ENCODE measurements around the gene SHC3. TPM values are rescaled to one million over a fixed set of nuclear protein-coding genes. Genes with fewer than 3 reads are reported as not detected.

The SHC3 gene
- total and polyA plus RNA-seq, 2 donors (not counting 3 experiments of a cell fraction or from before 2014, with no cell fraction given) = 1.0 to 2.0 TPM

GRCh38 chr9:89187950-89188349 lies 9.3 kb upstream of the SHC3 start:
- no peak for TF ChIP-seq POLR2AphosphoS5 (IDR thresholded peaks at IDR 0.05; ENCODE audit: insufficient read depth, low read depth, low read length)
- TF ChIP-seq JUN (IDR thresholded peaks at IDR 0.05; ENCODE audit: borderline replicate concordance, insufficient read depth, insufficient read length, low read depth) = no peak
- no peak for TF ChIP-seq GATA2 (IDR thresholded peaks at IDR 0.05; ENCODE audit: insufficient read depth, insufficient read length, low read depth, low read length)
- no peak for TF ChIP-seq EZH2 (IDR thresholded peaks at IDR 0.05; ENCODE audit: borderline replicate concordance, low read depth, low read length, severe bottlenecking)
- no peak for TF ChIP-seq POLR2A (IDR thresholded peaks at IDR 0.05; ENCODE audit: low read depth, low read length)
- no peak for TF ChIP-seq MYC (IDR thresholded peaks at IDR 0.05; ENCODE audit: low read depth, low read length)
- TF ChIP-seq, protein P1, sequence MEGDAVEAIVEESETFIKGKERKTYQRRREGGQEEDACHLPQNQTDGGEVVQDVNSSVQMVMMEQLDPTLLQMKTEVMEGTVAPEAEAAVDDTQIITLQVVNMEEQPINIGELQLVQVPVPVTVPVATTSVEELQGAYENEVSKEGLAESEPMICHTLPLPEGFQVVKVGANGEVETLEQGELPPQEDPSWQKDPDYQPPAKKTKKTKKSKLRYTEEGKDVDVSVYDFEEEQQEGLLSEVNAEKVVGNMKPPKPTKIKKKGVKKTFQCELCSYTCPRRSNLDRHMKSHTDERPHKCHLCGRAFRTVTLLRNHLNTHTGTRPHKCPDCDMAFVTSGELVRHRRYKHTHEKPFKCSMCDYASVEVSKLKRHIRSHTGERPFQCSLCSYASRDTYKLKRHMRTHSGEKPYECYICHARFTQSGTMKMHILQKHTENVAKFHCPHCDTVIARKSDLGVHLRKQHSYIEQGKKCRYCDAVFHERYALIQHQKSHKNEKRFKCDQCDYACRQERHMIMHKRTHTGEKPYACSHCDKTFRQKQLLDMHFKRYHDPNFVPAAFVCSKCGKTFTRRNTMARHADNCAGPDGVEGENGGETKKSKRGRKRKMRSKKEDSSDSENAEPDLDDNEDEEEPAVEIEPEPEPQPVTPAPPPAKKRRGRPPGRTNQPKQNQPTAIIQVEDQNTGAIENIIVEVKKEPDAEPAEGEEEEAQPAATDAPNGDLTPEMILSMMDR (IDR thresholded peaks at IDR 0.05; ENCODE audit: extremely low read depth in 1 of 2, insufficient read depth in 1 of 2, low read depth in 1 of 2, low read length in 2 of 2) = no peak
- no peak for TF ChIP-seq FOS (IDR thresholded peaks at IDR 0.05; ENCODE audit: borderline replicate concordance, insufficient read depth, low read length)
- no peak for TF ChIP-seq MAX (IDR thresholded peaks at IDR 0.05; ENCODE audit: insufficient read depth, insufficient read length)
- ChIA-PET POLR2A (no interaction called here), CTCF (interaction anchor here (1.7 kb wide), 1 partner anchor 8 kb away, joined by 4 read pairs; no protein-coding TSS in a partner anchor)
- intact Hi-C loops (cut with micrococcal nuclease) = loop anchor here (10.0 kb wide), 1 partner anchor 287 kb away; no protein-coding TSS in a partner anchor
- dilution Hi-C loops (cut with MboI; ENCODE audit: extremely low pct_ligation_motif_present, low sequenced_read_pairs) = no loop called here
- Histone ChIP-seq H3K36me3 (ENCODE audit: control insufficient read depth in 2 of 2, extremely low read depth in 1 of 2, insufficient read depth in 2 of 2, low read length in 2 of 2) (no peaks in the 10 kb centered on the region), H3K27me3 (ENCODE audit: control insufficient read depth in 2 of 2, insufficient read depth in 2 of 2, low read length in 2 of 2) (no peaks in the 10 kb centered on the region), H3K79me2 (ENCODE audit: control insufficient read depth, insufficient read depth, low read length) (no peaks in the 10 kb centered on the region), H3K4me1 (ENCODE audit: control insufficient read depth, extremely low read depth, insufficient read depth, low read length) (no peaks in the 10 kb centered on the region), H2AFZ (ENCODE audit: low read depth, low read length) (no peak overlapping the region), H3K4me3 (replicated peaks in 1 of 3; ENCODE audit: insufficient read depth in 1 of 3, low read depth in 1 of 3, low read length in 3 of 3) (no peak overlapping the region), H3K9me3 (replicated peaks; ENCODE audit: control insufficient read depth, insufficient read depth, low read length) (no peaks in the 10 kb centered on the region), H3K4me2 (ENCODE audit: insufficient read depth, low read length) (no peak overlapping the region), H3K9me1 (replicated peaks; ENCODE audit: control insufficient read depth, extremely low read depth, insufficient read depth, low read length) (no peaks in the 10 kb centered on the region), H3K27ac (ENCODE audit: insufficient read depth, low read depth, low read length) (no peak overlapping the region), H4K20me1 (replicated peaks; ENCODE audit: control insufficient read depth, extremely low read depth, insufficient read depth, low read length) (no peaks in the 10 kb centered on the region), H3K9ac (replicated peaks; ENCODE audit: extremely low read depth, insufficient read depth, low read length) (no peak overlapping the region)
- FAIRE-seq (no peak), DNase-seq (ENCODE audit: low read depth, low spot score) (no peak)
- no TSS peak for BruUV-seq (replicated peaks)
